ENCODE results near the gene PARD3. TPM values are rescaled to one million over a fixed set of nuclear protein-coding genes. Genes with fewer than 3 reads are reported as not detected.

PARD3 gene
- total and polyA plus RNA-seq, 2 donors (not counting 1 experiment from before 2014, with no cell fraction given) = 24.0 to 46.4 TPM

- H3K79me2 ChIP-seq (ENCODE audit: control insufficient read depth, insufficient read depth, low read length) = no peaks in the 10 kb centered on the region
- H3K4me3 ChIP-seq (replicated peaks in 1 of 4; ENCODE audit: control extremely low read depth in 1 of 4, insufficient read depth in 1 of 4, low read depth in 3 of 4, low read length in 4 of 4) = no peak overlapping the region
- H3K4me1 ChIP-seq (ENCODE audit: control insufficient read depth, extremely low read depth, insufficient read depth, low read length) = peaks cover 3% of the 10 kb centered on the region
- no peaks in the 10 kb centered on the region for H3K36me3 ChIP-seq (ENCODE audit: control insufficient read depth, insufficient read depth, low read length)
- TF ChIP-seq EZH2 (IDR thresholded peaks at IDR 0.05; ENCODE audit: low read length, missing control alignments) = no peak
- no peak for TF ChIP-seq CTCF (conservative IDR thresholded peaks at IDR 0.05 in 1 of 2, IDR thresholded peaks at IDR 0.05 in 1 of 2; ENCODE audit: low read depth in 1 of 2, low read length in 2 of 2)
- DNase-seq (ENCODE audit: low read depth in 2 of 2) = no peak
- H3K27me3 ChIP-seq (ENCODE audit: control insufficient read depth, insufficient read depth, low read length) = no peaks in the 10 kb centered on the region
- H4K20me1 ChIP-seq (ENCODE audit: control insufficient read depth, extremely low read depth, insufficient read depth, low read length) = no peaks in the 10 kb centered on the region
- no peak overlapping the region for H3K4me2 ChIP-seq (ENCODE audit: extremely low read depth, insufficient read depth, low read length)
- no peak overlapping the region for H2AFZ ChIP-seq (ENCODE audit: low read length)
- no peak overlapping the region for H3K27ac ChIP-seq (ENCODE audit: insufficient read depth, low read length)
- no peaks in the 10 kb centered on the region for H3K9me3 ChIP-seq (ENCODE audit: control insufficient read depth, insufficient read depth, low read depth, low read length)
- no peak overlapping the region for H3K9ac ChIP-seq (ENCODE audit: insufficient read depth, low read length)
Observed at GRCh38 chr10:34189830-34190229, 625.3 kb downstream of the PARD3 start.

GRCh38 chr10:34188221-34188620, 626.9 kb downstream of the PARD3 start:
- H4K20me1 ChIP-seq (ENCODE audit: control insufficient read depth, extremely low read depth, insufficient read depth, low read length) = no peaks in the 10 kb centered on the region
- no peak for TF ChIP-seq CTCF (conservative IDR thresholded peaks at IDR 0.05 in 1 of 2, IDR thresholded peaks at IDR 0.05 in 1 of 2; ENCODE audit: low read depth in 1 of 2, low read length in 2 of 2)
- no peak for TF ChIP-seq EZH2 (IDR thresholded peaks at IDR 0.05; ENCODE audit: low read length, missing control alignments)
- no peak overlapping the region for H3K27ac ChIP-seq (ENCODE audit: insufficient read depth, low read length)
- H3K79me2 ChIP-seq (ENCODE audit: control insufficient read depth, insufficient read depth, low read length) = no peaks in the 10 kb centered on the region
- no peak overlapping the region for H2AFZ ChIP-seq (ENCODE audit: low read length)
- H3K4me3 ChIP-seq (replicated peaks in 1 of 4; ENCODE audit: control extremely low read depth in 1 of 4, insufficient read depth in 1 of 4, low read depth in 3 of 4, low read length in 4 of 4) = no peak overlapping the region
- DNase-seq (ENCODE audit: low read depth in 2 of 2) = peak in 1 of 2 donors; percentile 10
- H3K4me2 ChIP-seq (ENCODE audit: extremely low read depth, insufficient read depth, low read length) = no peak overlapping the region
- H3K36me3 ChIP-seq (ENCODE audit: control insufficient read depth, insufficient read depth, low read length) = no peaks in the 10 kb centered on the region
- no peaks in the 10 kb centered on the region for H3K27me3 ChIP-seq (ENCODE audit: control insufficient read depth, insufficient read depth, low read length)
- H3K9me3 ChIP-seq (ENCODE audit: control insufficient read depth, insufficient read depth, low read depth, low read length) = no peaks in the 10 kb centered on the region
- no peak overlapping the region for H3K9ac ChIP-seq (ENCODE audit: insufficient read depth, low read length)
- H3K4me1 ChIP-seq (ENCODE audit: control insufficient read depth, extremely low read depth, insufficient read depth, low read length) = no peaks in the 10 kb centered on the region

GRCh38 chr10:34187201-34187600, 627.9 kb downstream of the PARD3 start:
- no peak overlapping the region for H3K27ac ChIP-seq (ENCODE audit: insufficient read depth, low read length)
- no peak overlapping the region for H3K4me3 ChIP-seq (replicated peaks in 1 of 4; ENCODE audit: control extremely low read depth in 1 of 4, insufficient read depth in 1 of 4, low read depth in 3 of 4, low read length in 4 of 4)
- H3K4me2 ChIP-seq (ENCODE audit: extremely low read depth, insufficient read depth, low read length) = no peak overlapping the region
- H2AFZ ChIP-seq (ENCODE audit: low read length) = no peak overlapping the region
- peak; percentile 14 to 89 for DNase-seq (ENCODE audit: low read depth in 2 of 2)
- H3K4me1 ChIP-seq (ENCODE audit: control insufficient read depth, extremely low read depth, insufficient read depth, low read length) = no peaks in the 10 kb centered on the region
- H4K20me1 ChIP-seq (ENCODE audit: control insufficient read depth, extremely low read depth, insufficient read depth, low read length) = no peaks in the 10 kb centered on the region
- H3K9ac ChIP-seq (ENCODE audit: insufficient read depth, low read length) = no peak overlapping the region
- no peaks in the 10 kb centered on the region for H3K27me3 ChIP-seq (ENCODE audit: control insufficient read depth, insufficient read depth, low read length)
- no peaks in the 10 kb centered on the region for H3K36me3 ChIP-seq (ENCODE audit: control insufficient read depth, insufficient read depth, low read length)
- TF ChIP-seq CTCF (conservative IDR thresholded peaks at IDR 0.05 in 1 of 2, IDR thresholded peaks at IDR 0.05 in 1 of 2; ENCODE audit: low read depth in 1 of 2, low read length in 2 of 2) (no peak), EZH2 (IDR thresholded peaks at IDR 0.05; ENCODE audit: low read length, missing control alignments) (no peak)
- H3K79me2 ChIP-seq (ENCODE audit: control insufficient read depth, insufficient read depth, low read length) = no peaks in the 10 kb centered on the region
- H3K9me3 ChIP-seq (ENCODE audit: control insufficient read depth, insufficient read depth, low read depth, low read length) = no peaks in the 10 kb centered on the region

All from fibroblast of lung (primary cell).